Measurements from ENCODE around the gene PADI2.

The PADI2 gene

DNA sequence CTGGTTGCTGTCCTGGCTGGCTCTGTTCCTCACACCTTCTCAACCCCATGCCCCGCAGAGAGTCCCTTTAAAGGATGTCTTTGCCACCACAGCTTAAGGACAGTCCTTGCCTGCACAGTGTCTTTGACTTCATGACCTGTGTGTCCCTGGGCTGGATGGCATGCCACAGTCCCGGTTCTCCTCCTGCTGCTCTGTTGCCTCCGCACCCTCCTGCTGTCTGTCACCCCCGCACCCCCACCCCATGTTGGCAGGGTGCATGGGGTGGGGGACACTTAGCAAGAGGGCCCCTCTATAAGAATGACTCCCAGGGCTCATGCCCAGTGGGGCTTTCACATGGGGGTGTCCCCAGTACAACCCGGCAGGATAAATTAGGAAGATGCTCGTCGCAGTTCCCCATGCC lies 44.1 kb upstream of the PADI2 start:
- TF ChIP-seq ZFX (IDR thresholded peaks at IDR 0.05), result no peak
- H3K27ac ChIP-seq, result no peak overlapping the region

DNA sequence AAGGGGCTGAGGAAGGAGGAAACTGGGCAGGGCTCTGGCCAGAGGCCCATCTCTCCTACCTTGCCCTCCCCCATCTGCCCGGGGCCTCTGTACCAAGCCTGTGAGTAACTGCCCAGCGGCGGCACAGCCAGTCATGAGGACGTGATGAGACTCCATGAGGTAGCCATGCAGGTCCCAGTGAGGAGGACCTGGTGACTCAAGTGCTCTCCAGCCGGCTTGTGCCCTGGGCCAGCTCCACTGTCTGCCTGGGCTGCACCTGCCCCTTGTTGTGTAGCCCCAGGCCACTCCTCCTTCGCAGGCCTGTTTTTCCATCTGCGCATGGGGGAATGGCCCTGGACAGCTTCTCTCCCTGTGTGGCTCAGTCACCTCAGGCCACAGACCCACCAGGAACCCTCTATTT lies 43.7 kb upstream of the PADI2 start:
- H3K27ac ChIP-seq, result no peak overlapping the region
- TF ChIP-seq, protein P1, sequence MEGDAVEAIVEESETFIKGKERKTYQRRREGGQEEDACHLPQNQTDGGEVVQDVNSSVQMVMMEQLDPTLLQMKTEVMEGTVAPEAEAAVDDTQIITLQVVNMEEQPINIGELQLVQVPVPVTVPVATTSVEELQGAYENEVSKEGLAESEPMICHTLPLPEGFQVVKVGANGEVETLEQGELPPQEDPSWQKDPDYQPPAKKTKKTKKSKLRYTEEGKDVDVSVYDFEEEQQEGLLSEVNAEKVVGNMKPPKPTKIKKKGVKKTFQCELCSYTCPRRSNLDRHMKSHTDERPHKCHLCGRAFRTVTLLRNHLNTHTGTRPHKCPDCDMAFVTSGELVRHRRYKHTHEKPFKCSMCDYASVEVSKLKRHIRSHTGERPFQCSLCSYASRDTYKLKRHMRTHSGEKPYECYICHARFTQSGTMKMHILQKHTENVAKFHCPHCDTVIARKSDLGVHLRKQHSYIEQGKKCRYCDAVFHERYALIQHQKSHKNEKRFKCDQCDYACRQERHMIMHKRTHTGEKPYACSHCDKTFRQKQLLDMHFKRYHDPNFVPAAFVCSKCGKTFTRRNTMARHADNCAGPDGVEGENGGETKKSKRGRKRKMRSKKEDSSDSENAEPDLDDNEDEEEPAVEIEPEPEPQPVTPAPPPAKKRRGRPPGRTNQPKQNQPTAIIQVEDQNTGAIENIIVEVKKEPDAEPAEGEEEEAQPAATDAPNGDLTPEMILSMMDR (conservative IDR thresholded peaks at IDR 0.05), result no peak
- TF ChIP-seq ZFX (IDR thresholded peaks at IDR 0.05), result no peak

DNA sequence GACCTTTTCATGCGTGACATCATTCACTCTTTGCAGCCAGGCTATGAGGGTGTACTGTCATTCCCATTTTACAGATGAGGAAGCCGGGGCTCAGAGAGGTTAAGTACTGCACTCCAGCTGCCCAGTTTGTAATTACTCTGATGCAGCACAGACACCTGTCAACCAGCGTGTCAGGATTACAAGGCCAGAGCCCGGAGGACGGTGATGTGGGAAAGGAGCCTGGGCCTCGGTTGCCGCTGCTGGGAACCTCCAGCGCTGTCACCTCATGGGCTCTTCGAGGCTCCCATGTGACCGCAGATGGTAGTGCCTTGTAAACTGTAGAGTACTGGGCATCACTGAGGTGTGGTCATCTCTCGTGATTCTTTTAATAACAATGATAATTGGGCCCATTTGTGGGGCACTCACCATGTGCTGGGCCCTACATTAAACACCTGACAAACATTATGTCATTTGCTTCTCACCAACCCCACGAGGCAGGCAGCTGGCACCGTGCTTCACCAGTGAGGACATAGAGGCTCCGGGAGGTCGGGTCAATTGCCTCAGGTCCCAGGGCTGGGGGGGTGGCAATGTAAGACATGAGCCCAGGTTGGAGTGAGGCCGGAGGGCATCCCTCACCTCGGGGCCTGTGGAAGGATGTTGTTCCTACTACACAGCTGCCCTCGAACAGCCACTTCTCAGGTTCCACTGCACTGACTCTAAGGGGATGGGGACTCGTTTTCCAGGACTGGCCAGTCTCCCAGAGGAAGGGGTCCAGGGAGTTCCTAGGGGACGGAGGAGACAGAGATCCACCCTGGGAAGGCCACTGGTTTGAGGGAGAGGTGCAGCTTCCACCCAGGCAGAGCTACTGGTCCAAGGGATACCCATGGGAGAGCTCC lies 42.9 kb upstream of the PADI2 start:
- TF ChIP-seq ZFX (IDR thresholded peaks at IDR 0.05), result no peak
- TF ChIP-seq, protein P1 (conservative IDR thresholded peaks at IDR 0.05), result no peak
- no peak overlapping the region for H3K27ac ChIP-seq

DNA sequence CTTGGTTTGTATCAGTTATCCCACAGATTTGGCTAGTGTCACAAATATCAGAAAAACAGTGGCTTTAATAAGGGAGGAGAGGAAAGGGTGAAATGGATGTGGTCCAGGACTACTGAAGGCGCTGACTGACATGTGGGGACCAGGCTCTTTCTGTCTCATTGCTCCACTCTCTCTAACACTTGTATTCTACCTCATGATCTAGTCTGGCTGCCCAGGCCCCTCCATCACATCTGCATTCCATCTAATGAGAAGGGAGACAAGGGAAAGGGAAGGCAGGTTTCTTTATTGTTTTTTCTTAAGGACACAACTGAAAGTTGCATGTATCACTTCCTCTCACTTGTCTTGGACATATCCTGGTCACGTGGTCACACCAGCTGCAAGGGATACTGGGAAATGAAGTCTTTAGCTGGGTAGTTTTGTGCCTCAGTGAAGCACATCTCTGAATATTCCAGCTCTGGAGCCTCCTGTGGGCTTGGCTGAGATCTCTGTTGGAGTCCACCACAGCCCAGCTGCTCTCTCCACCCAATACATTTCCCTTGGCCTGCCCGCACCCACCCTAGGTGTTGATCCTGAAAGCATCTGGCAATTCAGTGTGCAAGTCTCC lies 42.0 kb upstream of the PADI2 start:
- H3K27ac ChIP-seq, result no peak overlapping the region
- TF ChIP-seq, protein P1 (conservative IDR thresholded peaks at IDR 0.05), result no peak
- TF ChIP-seq ZFX (IDR thresholded peaks at IDR 0.05), result no peak

DNA sequence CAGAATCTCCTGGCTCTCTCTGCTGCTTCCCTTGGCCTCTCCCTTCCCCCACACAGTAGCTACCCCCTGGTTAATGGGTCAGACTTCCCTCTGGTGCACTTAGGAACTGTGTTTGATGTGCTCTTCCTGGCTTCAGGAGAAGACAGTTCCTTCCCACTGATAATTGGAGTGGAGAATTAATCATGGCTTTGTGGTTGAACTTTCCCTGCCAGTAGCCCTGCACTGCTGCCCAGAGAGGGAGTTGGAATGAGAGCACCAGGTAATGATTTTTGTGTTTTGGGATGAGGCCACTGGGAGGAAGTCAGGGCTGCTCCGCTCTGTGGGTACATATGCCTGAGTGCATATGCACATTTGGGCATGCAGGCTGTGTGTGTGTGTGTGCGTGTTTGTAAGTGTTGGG lies 39.7 kb upstream of the PADI2 start:
- H3K27ac ChIP-seq, result no peak overlapping the region
- no peak for TF ChIP-seq ZFX (IDR thresholded peaks at IDR 0.05)
- TF ChIP-seq, protein P1 (conservative IDR thresholded peaks at IDR 0.05), result no peak

DNA sequence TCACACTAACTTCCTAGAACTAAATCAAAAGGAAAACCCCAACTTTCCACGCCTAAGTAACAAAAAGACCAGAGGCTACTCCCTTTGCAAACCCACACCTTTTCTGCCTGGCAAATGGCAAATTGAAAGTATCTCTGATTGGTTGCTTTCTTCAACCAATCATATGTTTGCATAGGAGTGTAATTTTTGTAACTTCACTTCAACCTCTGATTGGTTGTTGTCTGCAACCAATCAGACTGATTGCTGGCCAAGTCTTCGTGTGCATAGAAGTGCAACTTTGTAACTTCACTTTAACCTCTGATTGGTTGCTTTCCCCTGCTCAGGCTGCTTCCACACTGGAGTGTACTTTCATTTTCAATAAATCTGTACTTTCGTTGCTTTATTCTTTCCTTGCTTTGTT lies 36.9 kb upstream of the PADI2 start:
- TF ChIP-seq, protein P1 (conservative IDR thresholded peaks at IDR 0.05), result no peak
- no peak for TF ChIP-seq ZFX (IDR thresholded peaks at IDR 0.05)
- H3K27ac ChIP-seq, result no peak overlapping the region

DNA sequence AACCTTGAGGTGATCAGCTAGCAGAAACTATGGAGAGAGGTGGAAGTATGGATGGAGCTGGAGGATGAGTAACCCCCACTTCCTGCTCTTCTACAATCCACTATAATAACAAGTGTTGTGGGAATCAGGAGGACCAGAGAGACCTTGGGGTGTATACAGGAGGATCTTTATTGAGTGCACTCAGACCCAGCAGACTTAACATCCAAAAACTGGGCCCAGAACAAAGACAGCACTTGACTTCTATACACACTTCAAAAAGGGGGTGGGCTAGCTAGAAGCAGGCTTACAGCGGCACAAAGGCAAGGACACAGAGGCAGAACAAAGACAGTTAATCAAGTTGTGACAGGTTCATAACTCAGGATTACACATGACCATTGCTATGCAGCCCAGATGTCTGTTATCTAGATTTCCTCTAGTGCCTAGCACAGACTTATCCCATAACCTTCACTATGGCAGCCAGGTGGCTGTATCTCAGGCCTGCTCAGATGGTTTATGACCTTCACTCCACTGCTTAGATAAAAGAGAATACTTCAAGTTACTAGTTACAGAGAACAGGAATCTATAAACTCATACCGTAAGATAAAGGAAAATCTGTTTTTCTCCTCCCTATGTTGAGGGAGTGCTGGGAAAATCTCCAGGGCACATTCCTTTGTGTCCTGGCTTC lies 36.1 kb upstream of the PADI2 start:
- no peak overlapping the region for H3K27ac ChIP-seq
- TF ChIP-seq ZFX (IDR thresholded peaks at IDR 0.05), result no peak
- TF ChIP-seq, protein P1 (conservative IDR thresholded peaks at IDR 0.05), result no peak

All from C4-2B (cell line).